ENCODE data around the gene MAML3. TPM values are rescaled to one million over a fixed set of nuclear protein-coding genes. Genes with fewer than 3 reads are reported as not detected.

Gene MAML3
- total and polyA plus RNA-seq, 2 experiments from 2014 or later: 1.7 to 6.5 TPM

- H3K4me3 ChIP-seq: no peak overlapping the region
- Mint-ChIP-seq H3K9me3 (no peaks in the 10 kb centered on the region), H3K36me3 (ENCODE audit: low read depth) (no peaks in the 10 kb centered on the region), H3K4me1 (peaks cover 6% of the 10 kb centered on the region), H3K27ac (no peak overlapping the region), H3K4me3 (no peak overlapping the region), H3K27me3 (ENCODE audit: insufficient read depth, low read depth, poor library complexity) (peaks cover 4% of the 10 kb centered on the region)
- no peak for DNase-seq (ENCODE audit: low spot score)
- no peaks in the 10 kb centered on the region for H3K27me3 ChIP-seq (ENCODE audit: insufficient read depth)
- H3K9me2 ChIP-seq (ENCODE audit: insufficient read depth): no peaks in the 10 kb centered on the region
- H3K4me1 ChIP-seq (ENCODE audit: insufficient read depth): no peaks in the 10 kb centered on the region
- H3K36me3 ChIP-seq (ENCODE audit: insufficient read depth): no peaks in the 10 kb centered on the region
- H2AFZ ChIP-seq: no peak overlapping the region
- no peaks in the 10 kb centered on the region for H3K79me2 ChIP-seq (replicated peaks; ENCODE audit: insufficient read depth)
- no peaks in the 10 kb centered on the region for H3F3A ChIP-seq (replicated peaks; ENCODE audit: low read depth)
- H3K4me2 ChIP-seq: no peak overlapping the region
- TF ChIP-seq CTCF (conservative IDR thresholded peaks at IDR 0.05; ENCODE audit: low read depth in 2 of 2) (no peak), ZNF462 (CRISPR knock-in tag; IDR thresholded peaks at IDR 0.05) (no peak), EZH2phosphoT487 (IDR thresholded peaks at IDR 0.05; ENCODE audit: unreplicated experiment) (no peak), REST (IDR thresholded peaks at IDR 0.05; ENCODE audit: unreplicated experiment) (no peak), CREB1 (CRISPR knock-in tag; IDR thresholded peaks at IDR 0.05; ENCODE audit: low read depth) (no peak), ZNF331 (CRISPR knock-in tag; IDR thresholded peaks at IDR 0.05; ENCODE audit: low read depth) (no peak), EZH2 (IDR thresholded peaks at IDR 0.05; ENCODE audit: low read depth, unreplicated experiment) (no peak)
- no peak overlapping the region for H3K27ac ChIP-seq (ENCODE audit: low read depth)
- H4K20me1 ChIP-seq (replicated peaks; ENCODE audit: insufficient read depth): no peaks in the 10 kb centered on the region
- ATAC-seq: no peak
These were observed 96.3 kb downstream of the MAML3 start for GRCh38 chr4:140057701-140058100.
